ENCODE data around the gene CMPK2. TPM values are rescaled to one million over a fixed set of nuclear protein-coding genes. Genes with fewer than 3 reads are reported as not detected.
"Not testable (repeated sequence)": the region's sequence is repeated elsewhere in the genome, so short reads cannot be mapped to it uniquely, and the experiment has no call there.

Gene CMPK2
- total RNA-seq, 1 experiment from 2014 or later: 5.0 TPM

- CTCF ChIA-PET: no interaction called here
- BruUV-seq (replicated peaks): no TSS peak
- peaks cover 16% of the 10 kb centered on the region for H3K4me1 ChIP-seq (ENCODE audit: insufficient read depth, low read length)
- no peak overlapping the region for H3K9ac ChIP-seq (ENCODE audit: low read length)
- TF ChIP-seq EZH2phosphoT487 (IDR thresholded peaks at IDR 0.05; ENCODE audit: borderline replicate concordance, low read length) (no peak), CTCF (conservative IDR thresholded peaks at IDR 0.05; ENCODE audit: low read depth, low read length) (no peak), EZH2 (IDR thresholded peaks at IDR 0.05; ENCODE audit: low read length, unreplicated experiment) (no peak)
- ATAC-seq (no peak), DNase-seq (no peak)
- H3K79me2 ChIP-seq (ENCODE audit: low read length): no peaks in the 10 kb centered on the region
- no peaks in the 10 kb centered on the region for H3F3A ChIP-seq (ENCODE audit: low read length, unreplicated experiment)
- intact Hi-C loops (cut with micrococcal nuclease): no loop called here
- no peaks in the 10 kb centered on the region for H3K9me2 ChIP-seq (replicated peaks; ENCODE audit: low read length)
- H3K4me2 ChIP-seq (ENCODE audit: low read length): no peak overlapping the region
- H2AFZ ChIP-seq (ENCODE audit: low read length): no peak overlapping the region
- H3K36me3 ChIP-seq (ENCODE audit: low read depth, low read length): no peaks in the 10 kb centered on the region
- H3K4me3 ChIP-seq (ENCODE audit: low read length): no peak overlapping the region
- H3K27me3 ChIP-seq (ENCODE audit: low read length): 0 out of 2 replicates have a peak, but pooled peaks cover 3% of the 10 kb centered on the region
- POLR2A ChIA-PET (ENCODE audit: unreplicated experiment): no interaction called here
- no peaks in the 10 kb centered on the region for H3K9me3 ChIP-seq (ENCODE audit: low read length)
- no peaks in the 10 kb centered on the region for H4K20me1 ChIP-seq (ENCODE audit: low read length)
- H3K27ac ChIP-seq (ENCODE audit: low read length): no peak overlapping the region
Measured at GRCh38 chr2:6860296-6860695, 5.4 kb downstream of the CMPK2 start.

DNA sequence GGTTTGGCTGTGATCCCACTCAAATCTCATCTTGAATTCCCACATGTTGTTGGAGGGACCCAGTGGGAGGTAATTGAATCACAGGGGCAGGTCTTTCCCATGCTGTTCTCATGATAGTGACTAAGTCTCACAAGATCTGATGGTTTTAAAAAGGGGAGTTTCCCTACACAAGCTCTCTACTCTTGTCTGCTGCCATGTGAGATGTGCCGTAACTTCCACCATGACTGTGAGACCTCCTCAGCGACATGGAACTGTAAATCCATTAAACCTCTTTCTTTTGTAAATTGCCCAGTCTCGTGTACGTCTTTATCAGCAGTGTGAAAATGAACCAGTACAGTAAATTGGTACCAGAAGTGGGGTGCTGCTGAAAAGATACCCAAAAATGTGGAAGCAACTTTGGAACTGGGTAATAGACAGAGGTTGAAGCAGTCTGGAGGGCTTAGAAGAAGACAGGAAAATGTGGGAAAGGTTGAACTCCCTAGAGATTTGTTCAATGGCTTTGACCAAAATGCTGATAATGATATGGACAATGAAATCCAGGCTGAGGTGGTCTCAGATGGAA is 7.2 kb downstream of the CMPK2 start:
- H3F3A ChIP-seq (ENCODE audit: low read length, unreplicated experiment); H3K4me2 ChIP-seq (ENCODE audit: low read length); H3K36me3 ChIP-seq (ENCODE audit: low read depth, low read length); H3K4me3 ChIP-seq (ENCODE audit: low read length); H3K9ac ChIP-seq (ENCODE audit: low read length); H3K27me3 ChIP-seq (ENCODE audit: low read length); H3K9me2 ChIP-seq (replicated peaks; ENCODE audit: low read length); ATAC-seq; intact Hi-C loops (cut with micrococcal nuclease); H3K9me3 ChIP-seq (ENCODE audit: low read length); DNase-seq; POLR2A ChIA-PET (ENCODE audit: unreplicated experiment); H2AFZ ChIP-seq (ENCODE audit: low read length); H3K27ac ChIP-seq (ENCODE audit: low read length); CTCF ChIA-PET; H3K79me2 ChIP-seq (ENCODE audit: low read length); H4K20me1 ChIP-seq (ENCODE audit: low read length); BruUV-seq (replicated peaks): not testable (repeated sequence)
- peaks cover 14% of the 10 kb centered on the region for H3K4me1 ChIP-seq (ENCODE audit: insufficient read depth, low read length)

- TF ChIP-seq EZH2 (IDR thresholded peaks at IDR 0.05; ENCODE audit: low read length, unreplicated experiment): no peak
- TF ChIP-seq CTCF (conservative IDR thresholded peaks at IDR 0.05; ENCODE audit: low read depth, low read length): no peak
- TF ChIP-seq EZH2phosphoT487 (IDR thresholded peaks at IDR 0.05; ENCODE audit: borderline replicate concordance, low read length): no peak
- no peaks in the 10 kb centered on the region for H3K9me2 ChIP-seq (replicated peaks; ENCODE audit: low read length)
- H4K20me1 ChIP-seq (ENCODE audit: low read length): no peaks in the 10 kb centered on the region
- no peaks in the 10 kb centered on the region for H3K27me3 ChIP-seq (ENCODE audit: low read length)
- H3K27ac ChIP-seq (ENCODE audit: low read length): no peak overlapping the region
- peak; percentile 29 for DNase-seq
- no peak overlapping the region for H3K4me2 ChIP-seq (ENCODE audit: low read length)
- no TSS peak for BruUV-seq (replicated peaks)
- no peaks in the 10 kb centered on the region for H3F3A ChIP-seq (ENCODE audit: low read length, unreplicated experiment)
- ATAC-seq: no peak
- ChIA-PET POLR2A (ENCODE audit: unreplicated experiment) (no interaction called here), CTCF (interaction anchor here (0.6 kb wide), 1 partner anchor 21 kb away, joined by 4 read pairs; no protein-coding TSS in a partner anchor)
- H3K4me3 ChIP-seq (ENCODE audit: low read length): no peak overlapping the region
- H3K4me1 ChIP-seq (ENCODE audit: insufficient read depth, low read length): peaks cover 14% of the 10 kb centered on the region
- H3K9ac ChIP-seq (ENCODE audit: low read length): no peak overlapping the region
- H2AFZ ChIP-seq (ENCODE audit: low read length): no peak overlapping the region
- no peaks in the 10 kb centered on the region for H3K36me3 ChIP-seq (ENCODE audit: low read depth, low read length)
- intact Hi-C loops (cut with micrococcal nuclease): no loop called here
- no peaks in the 10 kb centered on the region for H3K79me2 ChIP-seq (ENCODE audit: low read length)
- H3K9me3 ChIP-seq (ENCODE audit: low read length): no peaks in the 10 kb centered on the region
Measured at GRCh38 chr2:6856548-6856920, 9.2 kb downstream of the CMPK2 start.
